Esophagus squamous epithelium (tissue), 5 donors: ENCODE data around the gene GLB1L3. TPM values are rescaled to one million over a fixed set of nuclear protein-coding genes. Genes with fewer than 3 reads are reported as not detected.

Experiments used
- DNase-seq: peaks from one replicate; lab custom pipeline; 2025; lab: John Stamatoyannopoulos, UW
- H3K27ac ChIP-seq, 4 donors: fragments of 200-600 bp; sonication (generic); one replicate each; pipeline ENCODE4 v1.5.1; 2016 to 2019; ENCODE audit warnings: mild to moderate bottlenecking in 1 of 4
- H3K27me3 ChIP-seq, 4 donors: fragments of 200-600 bp; sonication (generic); 1 replicate in 3 of 4; 2 replicates in 1 of 4; pipeline versions ENCODE4 v1.5.1 to v1.6.0; 2017 to 2021; ENCODE audit warnings: antibody characterized with exemption in 1 of 4
- H3K36me3 ChIP-seq, 3 donors: fragments of 200-600 bp; sonication (generic); one replicate each; pipeline ENCODE4 v1.5.1; 2016 to 2019
- H3K4me1 ChIP-seq, 3 donors: fragments of 200-600 bp; sonication (generic); one replicate each; pipeline ENCODE4 v1.5.1; 2017 to 2019
- H3K4me3 ChIP-seq, 4 donors: fragments of 200-600 bp; sonication (generic); 1 replicate in 3 of 4; 2 replicates in 1 of 4; pipeline ENCODE4 v1.5.1; 2016 to 2019; ENCODE audit warnings: mild to moderate bottlenecking in 2 of 4, moderate library complexity in 1 of 4
- H3K9me3 ChIP-seq, 3 donors: fragments of 200-600 bp; sonication (generic); one replicate each; pipeline ENCODE4 v1.5.1; 2016 to 2019
- POLR2A ChIP-seq, 4 donors: fragments of 450-650 bp; IDR thresholded peaks; one replicate each; pipeline ENCODE4 v1.6.1; 2017; ENCODE audit warnings: antibody characterized with exemption in 4 of 4, mild to moderate bottlenecking in 4 of 4, moderate library complexity in 3 of 4
- WGBS, 2 donors: methylation state at CpG; one replicate each; pipeline ENCODE4 v1.1.5; 2018; 5-methylcytosine and 5-hydroxymethylcytosine counted together
- intact Hi-C: fragments of 100-400 bp; cut with DNase I; formaldehyde crosslinking; loops from one replicate; pipeline ENCODE4 v1.15.0; 2022
- total RNA-seq, 4 donors: library from RNA; depleted of rRNA; stranded (reverse); fragments of >200 nt; gene quantifications; one replicate each; pipeline ENCODE4 v1.1.0, GENCODE V29; 2016
- TF ChIP-seq, protein P1 (sequence below), 6 experiments: fragments of 450-650 bp in 4 of 6; fragments of 200-600 bp in 2 of 6; sonication (generic) in 2 of 6; IDR thresholded peaks; one replicate each; pipeline ENCODE4 v1.5.1; 2016 to 2019; ENCODE audit warnings: antibody characterized with exemption in 6 of 6, mild to moderate bottlenecking in 4 of 6, moderate library complexity in 4 of 6
- donor health status: DM: yes; HTN: yes; CAD: no.

Gene GLB1L3
- total RNA-seq, 4 donors from 2014 or later, result under 0.01 TPM; not detected in 3

DNA sequence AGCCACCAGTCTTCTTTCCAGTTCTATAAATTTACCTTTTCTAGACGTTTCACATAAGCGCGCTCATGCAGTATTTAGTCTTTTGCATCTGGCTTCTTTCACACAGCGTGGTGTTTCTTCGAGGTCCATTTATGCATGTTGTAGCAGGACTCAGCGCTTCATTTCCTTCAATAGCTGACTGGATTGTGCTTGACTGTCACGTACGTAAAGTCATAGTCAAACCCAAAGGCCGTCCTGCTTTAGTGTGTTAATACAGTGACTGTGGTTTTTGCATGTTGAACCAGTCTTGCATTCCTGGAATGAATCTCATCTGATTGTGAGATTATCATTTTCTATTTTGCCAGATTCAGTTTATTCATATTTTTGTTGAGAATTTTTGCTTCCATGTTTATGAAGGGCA is 18.5 kb downstream of the GLB1L3 start:
- no peaks in the 10 kb centered on the region for H3K9me3 ChIP-seq
- H3K4me3 ChIP-seq, result no peak overlapping the region
- no peaks in the 10 kb centered on the region for H3K36me3 ChIP-seq
- H3K4me1 ChIP-seq, result no peaks in the 10 kb centered on the region
- no peaks in the 10 kb centered on the region for H3K27me3 ChIP-seq
- TF ChIP-seq POLR2A (IDR thresholded peaks at IDR 0.05), result no peak
- TF ChIP-seq, protein P1, sequence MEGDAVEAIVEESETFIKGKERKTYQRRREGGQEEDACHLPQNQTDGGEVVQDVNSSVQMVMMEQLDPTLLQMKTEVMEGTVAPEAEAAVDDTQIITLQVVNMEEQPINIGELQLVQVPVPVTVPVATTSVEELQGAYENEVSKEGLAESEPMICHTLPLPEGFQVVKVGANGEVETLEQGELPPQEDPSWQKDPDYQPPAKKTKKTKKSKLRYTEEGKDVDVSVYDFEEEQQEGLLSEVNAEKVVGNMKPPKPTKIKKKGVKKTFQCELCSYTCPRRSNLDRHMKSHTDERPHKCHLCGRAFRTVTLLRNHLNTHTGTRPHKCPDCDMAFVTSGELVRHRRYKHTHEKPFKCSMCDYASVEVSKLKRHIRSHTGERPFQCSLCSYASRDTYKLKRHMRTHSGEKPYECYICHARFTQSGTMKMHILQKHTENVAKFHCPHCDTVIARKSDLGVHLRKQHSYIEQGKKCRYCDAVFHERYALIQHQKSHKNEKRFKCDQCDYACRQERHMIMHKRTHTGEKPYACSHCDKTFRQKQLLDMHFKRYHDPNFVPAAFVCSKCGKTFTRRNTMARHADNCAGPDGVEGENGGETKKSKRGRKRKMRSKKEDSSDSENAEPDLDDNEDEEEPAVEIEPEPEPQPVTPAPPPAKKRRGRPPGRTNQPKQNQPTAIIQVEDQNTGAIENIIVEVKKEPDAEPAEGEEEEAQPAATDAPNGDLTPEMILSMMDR (IDR thresholded peaks at IDR 0.05), result no peak
- WGBS, 2 donors, result 75 to 81% methylated on average over 9 of the region's 9 CpGs
- DNase-seq, result no peak
- intact Hi-C loops, result no loop called here
- no peak overlapping the region for H3K27ac ChIP-seq

DNA sequence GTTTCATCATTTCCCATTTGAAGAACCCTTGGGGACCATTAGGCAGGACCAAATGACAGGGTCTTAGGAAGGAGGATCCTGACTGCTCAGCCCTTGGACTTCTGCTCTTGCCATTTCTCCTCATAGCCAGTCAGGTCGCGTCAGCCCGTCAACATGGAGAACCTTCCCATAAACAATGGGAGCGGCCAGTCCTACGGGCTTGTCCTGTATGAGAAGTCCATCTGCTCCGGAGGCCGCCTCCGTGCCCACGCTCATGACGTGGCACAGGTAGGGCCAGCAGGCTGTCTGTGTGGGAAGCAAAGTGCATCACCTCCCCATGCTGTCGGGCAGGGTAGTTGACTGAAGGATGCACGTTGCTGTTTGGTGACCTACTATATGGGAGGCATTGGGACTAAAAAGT is 36.0 kb downstream of the GLB1L3 start:
- DNase-seq, result no peak
- no peaks in the 10 kb centered on the region for H3K9me3 ChIP-seq
- 67 to 82% methylated on average over 3 to 10 of the region's 12 CpGs for WGBS, 2 donors
- no peak overlapping the region for H3K27ac ChIP-seq
- no peaks in the 10 kb centered on the region for H3K4me1 ChIP-seq
- no peaks in the 10 kb centered on the region for H3K36me3 ChIP-seq
- H3K27me3 ChIP-seq, result peaks cover 0 to 6% (median 0%) of the 10 kb centered on the region in 4 donors
- TF ChIP-seq, protein P1 (IDR thresholded peaks at IDR 0.05), result no peak
- TF ChIP-seq POLR2A (IDR thresholded peaks at IDR 0.05), result no peak
- H3K4me3 ChIP-seq, result no peak overlapping the region
- intact Hi-C loops, result no loop called here

DNA sequence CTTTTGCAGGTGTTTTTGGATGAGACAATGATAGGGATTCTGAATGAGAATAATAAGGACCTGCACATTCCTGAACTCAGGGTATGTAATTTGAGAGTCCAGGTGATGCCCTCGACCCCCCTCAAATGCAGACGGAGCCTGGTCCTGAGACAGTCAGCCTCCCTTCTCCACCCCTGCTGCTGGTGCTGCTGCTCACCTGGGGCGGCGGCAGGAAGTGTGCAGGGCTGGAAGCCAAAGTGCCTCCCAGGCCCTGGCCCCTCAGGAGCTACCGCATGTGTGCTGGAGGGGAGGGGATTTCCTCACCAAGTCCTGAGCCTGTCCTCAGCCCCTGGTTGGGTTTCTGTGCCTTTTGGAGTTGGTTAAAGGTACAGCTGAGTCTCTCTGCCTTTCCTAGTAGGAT is 36.6 kb downstream of the GLB1L3 start:
- Histone ChIP-seq H3K36me3 (no peaks in the 10 kb centered on the region), H3K4me1 (no peaks in the 10 kb centered on the region), H3K27ac (no peak overlapping the region), H3K27me3 (peaks cover 0 to 6% (median 0%) of the 10 kb centered on the region in 4 donors), H3K9me3 (no peaks in the 10 kb centered on the region), H3K4me3 (no peak overlapping the region)
- TF ChIP-seq, protein P1 (IDR thresholded peaks at IDR 0.05), result no peak
- no peak for TF ChIP-seq POLR2A (IDR thresholded peaks at IDR 0.05)
- WGBS, 2 donors, result 53 to 73% methylated on average over 2 to 3 of the region's 5 CpGs
- no peak for DNase-seq
- intact Hi-C loops, result no loop called here

DNA sequence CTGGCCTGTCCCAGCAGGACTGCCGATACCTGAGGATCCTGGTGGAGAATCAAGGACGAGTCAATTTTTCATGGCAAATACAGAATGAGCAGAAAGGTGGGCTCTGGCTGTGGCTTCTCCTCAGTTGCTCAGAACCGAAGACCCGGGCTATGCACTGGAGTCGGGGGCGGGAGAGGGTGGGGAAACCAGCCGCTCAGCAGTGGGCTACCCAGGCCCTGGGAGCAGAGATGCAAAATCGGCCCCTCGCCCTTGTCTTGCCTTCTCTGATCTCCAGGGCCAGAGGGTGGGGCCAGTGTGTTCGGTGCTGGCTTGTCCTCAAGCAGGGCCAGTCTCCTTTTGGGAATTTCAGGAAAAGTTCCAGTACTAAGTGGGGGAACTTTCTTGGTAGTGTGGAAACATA is 37.2 kb downstream of the GLB1L3 start:
- Histone ChIP-seq H3K27me3 (peaks cover 0 to 6% (median 0%) of the 10 kb centered on the region in 4 donors), H3K36me3 (no peaks in the 10 kb centered on the region), H3K9me3 (no peaks in the 10 kb centered on the region), H3K27ac (no peak overlapping the region), H3K4me1 (no peaks in the 10 kb centered on the region), H3K4me3 (no peak overlapping the region)
- no peak for DNase-seq
- intact Hi-C loops, result no loop called here
- 81 to 85% methylated on average over 5 to 7 of the region's 10 CpGs for WGBS, 2 donors
- TF ChIP-seq, protein P1 (IDR thresholded peaks at IDR 0.05), result no peak
- TF ChIP-seq POLR2A (IDR thresholded peaks at IDR 0.05), result no peak

DNA sequence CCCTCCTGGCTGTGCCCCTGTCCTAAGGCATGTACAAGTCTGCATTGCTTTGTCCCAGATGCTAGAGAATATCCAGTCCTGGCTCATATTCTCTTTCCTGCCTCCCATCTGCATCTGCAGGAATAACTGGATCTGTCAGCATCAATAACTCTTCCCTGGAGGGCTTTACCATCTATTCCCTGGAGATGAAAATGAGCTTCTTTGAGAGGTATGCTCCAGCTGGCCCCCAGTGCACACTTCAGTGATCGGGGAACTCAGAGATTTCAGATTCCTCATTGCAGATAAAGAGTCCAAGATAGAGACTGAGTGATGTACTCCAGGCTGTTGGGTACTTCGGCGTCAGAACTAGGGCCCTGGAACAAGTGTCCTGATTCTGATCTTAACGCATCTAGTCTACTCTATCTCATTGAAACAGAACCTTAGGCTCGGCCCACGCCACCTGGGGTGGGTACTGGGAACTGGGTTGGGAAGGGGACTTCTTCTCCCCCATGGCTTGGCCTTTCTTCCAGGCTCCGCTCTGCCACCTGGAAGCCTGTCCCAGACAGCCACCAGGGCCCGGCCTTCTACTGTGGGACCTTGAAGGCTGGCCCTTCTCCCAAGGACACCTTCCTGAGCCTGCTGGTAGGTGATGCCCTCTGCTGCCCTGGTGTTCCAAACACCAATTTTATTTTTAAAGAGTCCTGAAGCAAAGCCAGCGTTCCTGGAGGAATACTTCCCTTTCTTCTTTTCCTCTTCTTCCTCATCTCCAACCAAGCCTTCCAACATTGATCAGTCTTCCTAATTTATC is 37.8 kb downstream of the GLB1L3 start:
- H3K36me3 ChIP-seq, result no peaks in the 10 kb centered on the region
- H3K4me3 ChIP-seq, result no peak overlapping the region
- intact Hi-C loops, result no loop called here
- no peak for DNase-seq
- H3K27ac ChIP-seq, result no peak overlapping the region
- H3K27me3 ChIP-seq, result peaks cover 0 to 6% (median 0%) of the 10 kb centered on the region in 4 donors
- no peak for TF ChIP-seq POLR2A (IDR thresholded peaks at IDR 0.05)
- TF ChIP-seq, protein P1 (IDR thresholded peaks at IDR 0.05), result no peak
- WGBS, 2 donors, result 81 to 90% methylated on average over 4 to 6 of the region's 9 CpGs
- no peaks in the 10 kb centered on the region for H3K9me3 ChIP-seq
- H3K4me1 ChIP-seq, result no peaks in the 10 kb centered on the region
